Measurements from ENCODE around the gene SMIM22.
A peak's percentile ranks its signal among the peaks of the same experiment; 100 is the strongest.

The SMIM22 gene

DNA sequence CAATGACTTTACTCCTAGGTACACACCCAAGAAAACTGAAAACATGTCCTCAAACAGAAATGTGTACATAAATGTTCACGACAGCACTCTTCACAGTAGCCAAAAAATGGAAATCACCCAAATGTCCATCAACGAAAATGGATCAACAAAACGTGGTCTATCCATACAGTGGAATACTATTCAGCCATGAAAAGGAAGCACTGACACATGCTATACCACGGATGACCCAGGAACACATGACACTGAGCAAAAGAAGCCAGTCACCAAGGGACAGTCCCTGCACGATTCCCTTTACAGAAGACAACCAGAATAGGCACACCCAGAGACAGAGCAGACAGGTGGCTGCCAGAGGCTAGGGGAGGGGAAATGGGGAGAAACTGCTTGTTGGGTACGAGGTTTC lies 39.5 kb upstream of the SMIM22 start:
- Histone ChIP-seq H3K4me3 (ENCODE audit: low read depth in 1 of 2, low read length in 1 of 2) (no peak overlapping the region), H3K36me3 (peaks cover 59% of the 10 kb centered on the region), H3K27me3 (no peaks in the 10 kb centered on the region), H3K9me3 (no peaks in the 10 kb centered on the region), H3K27ac (no peak overlapping the region), H3K4me1 (ENCODE audit: control insufficient read depth in 1 of 2, insufficient read depth in 1 of 2, low read depth in 1 of 2, low read length in 1 of 2) (no peaks in the 10 kb centered on the region)
- TF ChIP-seq, protein P1, sequence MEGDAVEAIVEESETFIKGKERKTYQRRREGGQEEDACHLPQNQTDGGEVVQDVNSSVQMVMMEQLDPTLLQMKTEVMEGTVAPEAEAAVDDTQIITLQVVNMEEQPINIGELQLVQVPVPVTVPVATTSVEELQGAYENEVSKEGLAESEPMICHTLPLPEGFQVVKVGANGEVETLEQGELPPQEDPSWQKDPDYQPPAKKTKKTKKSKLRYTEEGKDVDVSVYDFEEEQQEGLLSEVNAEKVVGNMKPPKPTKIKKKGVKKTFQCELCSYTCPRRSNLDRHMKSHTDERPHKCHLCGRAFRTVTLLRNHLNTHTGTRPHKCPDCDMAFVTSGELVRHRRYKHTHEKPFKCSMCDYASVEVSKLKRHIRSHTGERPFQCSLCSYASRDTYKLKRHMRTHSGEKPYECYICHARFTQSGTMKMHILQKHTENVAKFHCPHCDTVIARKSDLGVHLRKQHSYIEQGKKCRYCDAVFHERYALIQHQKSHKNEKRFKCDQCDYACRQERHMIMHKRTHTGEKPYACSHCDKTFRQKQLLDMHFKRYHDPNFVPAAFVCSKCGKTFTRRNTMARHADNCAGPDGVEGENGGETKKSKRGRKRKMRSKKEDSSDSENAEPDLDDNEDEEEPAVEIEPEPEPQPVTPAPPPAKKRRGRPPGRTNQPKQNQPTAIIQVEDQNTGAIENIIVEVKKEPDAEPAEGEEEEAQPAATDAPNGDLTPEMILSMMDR (IDR thresholded peaks at IDR 0.05) = no peak

DNA sequence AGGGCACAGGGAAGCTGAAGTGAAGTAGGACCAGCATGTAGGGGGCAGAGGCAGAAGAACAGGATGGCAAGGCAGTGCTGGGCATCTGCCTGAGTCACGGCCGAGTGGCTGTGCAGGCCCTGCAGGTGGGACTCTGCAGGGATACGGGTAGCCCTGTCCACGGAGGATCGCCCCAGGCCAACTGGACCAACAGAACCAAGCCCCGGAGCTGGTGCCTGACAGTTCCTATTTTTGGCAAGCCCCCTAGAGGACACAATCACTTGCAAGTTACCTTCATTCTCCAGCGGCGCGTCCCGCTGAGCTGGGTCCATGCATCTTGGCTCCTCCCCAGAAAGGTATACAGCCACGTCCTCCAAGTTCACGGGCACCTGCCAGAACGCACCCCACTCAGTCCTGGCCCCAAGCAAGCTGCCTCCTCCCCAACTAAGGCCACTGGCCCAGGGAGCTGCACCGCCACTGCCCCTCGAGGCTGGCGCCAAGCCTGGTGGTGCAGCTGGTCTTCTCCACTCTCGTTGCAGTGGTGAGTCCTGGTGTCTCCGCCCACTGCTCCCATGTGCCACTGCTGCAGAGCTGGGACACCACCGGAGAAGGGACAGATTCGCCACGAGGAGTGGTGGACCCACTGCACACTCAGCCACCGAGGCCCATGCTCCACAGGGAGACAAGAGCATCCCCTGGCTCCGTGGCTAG lies 34.8 kb upstream of the SMIM22 start:
- Histone ChIP-seq H3K4me3 (ENCODE audit: low read depth in 1 of 2, low read length in 1 of 2) (no peak overlapping the region), H3K9me3 (no peaks in the 10 kb centered on the region), H3K27ac (no peak overlapping the region), H3K27me3 (no peaks in the 10 kb centered on the region), H3K36me3 (peaks cover 45% of the 10 kb centered on the region), H3K4me1 (ENCODE audit: control insufficient read depth in 1 of 2, insufficient read depth in 1 of 2, low read depth in 1 of 2, low read length in 1 of 2) (no peaks in the 10 kb centered on the region)
- TF ChIP-seq, protein P1 (IDR thresholded peaks at IDR 0.05) = no peak

DNA sequence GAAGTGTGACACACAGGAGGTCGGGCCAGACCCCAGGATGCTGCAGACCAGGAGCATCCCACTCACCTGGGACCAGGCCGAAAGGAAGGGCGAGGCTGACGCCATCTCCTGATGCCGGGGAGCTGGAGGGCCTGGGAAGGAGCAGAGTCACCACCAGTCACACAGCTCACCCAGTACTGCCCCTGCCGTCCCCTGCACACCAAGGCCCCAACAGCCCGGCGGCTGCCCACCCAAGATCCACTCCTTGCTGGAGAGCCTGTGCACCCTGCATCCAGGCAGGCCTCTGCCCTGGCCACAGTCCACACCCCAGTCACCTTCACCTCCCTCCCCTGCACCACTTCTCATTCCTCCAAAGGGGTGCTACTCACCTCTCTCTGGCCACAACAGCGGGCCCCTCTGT lies 33.0 kb upstream of the SMIM22 start:
- Histone ChIP-seq H3K36me3 (peaks cover 45% of the 10 kb centered on the region), H3K27me3 (no peaks in the 10 kb centered on the region), H3K4me1 (ENCODE audit: control insufficient read depth in 1 of 2, insufficient read depth in 1 of 2, low read depth in 1 of 2, low read length in 1 of 2) (peaks cover 12 to 13% of the 10 kb centered on the region in 2 experiments), H3K9me3 (no peaks in the 10 kb centered on the region), H3K27ac (no peak overlapping the region), H3K4me3 (ENCODE audit: low read depth in 1 of 2, low read length in 1 of 2) (no peak overlapping the region)
- TF ChIP-seq, protein P1 (IDR thresholded peaks at IDR 0.05) = no peak

DNA sequence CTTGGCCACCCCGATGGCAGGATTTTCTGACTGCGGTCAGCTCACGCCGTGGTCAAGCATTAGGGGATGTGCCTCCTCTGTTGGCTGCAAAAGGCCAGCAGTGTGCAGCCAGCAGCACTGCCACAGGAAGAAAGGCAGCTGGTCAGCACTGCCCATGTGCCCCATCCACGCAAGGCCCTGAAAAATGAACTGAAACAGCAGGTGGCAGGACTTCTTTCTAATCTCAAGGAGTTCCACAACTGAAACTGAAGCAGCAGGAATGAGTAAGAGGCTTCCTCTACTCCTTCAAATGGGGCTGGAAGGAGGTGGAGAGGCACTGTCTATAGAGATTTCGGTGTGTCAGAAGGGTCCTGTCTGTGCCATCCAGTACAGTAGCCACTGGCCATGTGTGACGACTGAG lies 31.4 kb upstream of the SMIM22 start:
- no peak overlapping the region for H3K4me3 ChIP-seq (ENCODE audit: low read depth in 1 of 2, low read length in 1 of 2)
- H3K36me3 ChIP-seq = peaks cover 38% of the 10 kb centered on the region
- peaks cover 27 to 28% of the 10 kb centered on the region in 2 experiments for H3K4me1 ChIP-seq (ENCODE audit: control insufficient read depth in 1 of 2, insufficient read depth in 1 of 2, low read depth in 1 of 2, low read length in 1 of 2)
- H3K9me3 ChIP-seq = no peaks in the 10 kb centered on the region
- TF ChIP-seq, protein P1 (IDR thresholded peaks at IDR 0.05) = no peak
- H3K27ac ChIP-seq = no peak overlapping the region
- H3K27me3 ChIP-seq = no peaks in the 10 kb centered on the region

DNA sequence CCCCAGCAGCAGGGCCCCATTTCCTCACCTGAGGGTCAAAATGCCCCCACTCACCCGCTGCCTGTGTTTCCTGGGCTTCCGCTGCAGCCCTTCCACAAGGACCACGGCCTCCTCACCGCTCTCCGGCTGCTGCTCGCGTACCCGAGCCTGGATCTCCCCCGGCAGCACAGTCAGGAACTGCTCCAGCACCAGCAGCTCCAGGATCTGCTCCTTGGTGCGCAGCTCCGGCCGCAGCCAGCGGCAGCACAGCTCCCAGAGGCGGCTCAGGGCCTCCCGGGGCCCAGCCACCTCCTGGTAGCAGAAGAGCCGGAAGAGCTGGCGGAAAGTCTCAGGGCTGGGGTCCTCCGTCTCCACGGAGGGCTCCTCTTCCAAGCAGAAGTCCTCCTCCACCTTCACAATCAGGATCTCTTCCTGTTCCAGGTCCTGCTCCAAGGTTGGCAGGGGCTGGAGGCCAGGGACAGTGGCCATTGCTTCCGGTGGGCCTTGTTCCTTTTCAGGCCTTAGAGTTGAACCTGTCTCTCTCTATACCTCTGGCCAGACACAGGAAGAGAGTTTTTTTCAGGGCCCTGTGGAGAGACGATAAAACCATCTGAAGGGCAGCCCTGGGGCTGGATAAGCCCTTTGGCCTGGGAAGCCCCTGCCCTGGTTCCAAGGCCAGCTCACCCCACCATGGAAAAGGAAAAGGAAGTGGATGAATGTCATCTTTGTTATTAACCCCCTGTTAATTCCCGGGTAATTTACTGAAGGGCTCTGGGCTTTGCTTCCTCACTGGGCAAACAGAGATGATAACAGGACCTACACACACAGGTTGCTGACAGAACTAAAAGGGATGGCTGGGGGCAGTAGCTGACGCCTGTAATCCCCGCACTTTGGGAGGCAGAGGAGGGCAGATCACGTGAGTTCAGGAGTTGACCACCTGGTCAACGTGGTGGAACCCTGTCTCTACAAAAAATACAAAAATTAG lies 29.4 kb upstream of the SMIM22 start:
- H3K36me3 ChIP-seq = peaks cover 21% of the 10 kb centered on the region
- H3K4me3 ChIP-seq (ENCODE audit: low read depth in 1 of 2, low read length in 1 of 2) = peak overlapping the region; percentile 80 to 97
- no peaks in the 10 kb centered on the region for H3K27me3 ChIP-seq
- TF ChIP-seq, protein P1 (IDR thresholded peaks at IDR 0.05) = no peak
- peaks cover 32 to 33% of the 10 kb centered on the region in 2 experiments for H3K4me1 ChIP-seq (ENCODE audit: control insufficient read depth in 1 of 2, insufficient read depth in 1 of 2, low read depth in 1 of 2, low read length in 1 of 2)
- no peak overlapping the region for H3K27ac ChIP-seq
- no peaks in the 10 kb centered on the region for H3K9me3 ChIP-seq
